ENCODE results near the gene EXOSC5. TPM values are rescaled to one million over a fixed set of nuclear protein-coding genes. Genes with fewer than 3 reads are reported as not detected.

Gene EXOSC5
- total and polyA plus RNA-seq, 10 of the 15 experiments (the other 5 are each of a cell fraction or from before 2014, with no cell fraction given) = 15.8 to 123 (median 52.7) TPM

- Histone ChIP-seq H3K4me2 (ENCODE audit: control insufficient read depth, insufficient read depth) (no peak overlapping the region), H3K4me1 (ENCODE audit: control insufficient read depth, insufficient read depth, low read length) (peaks cover 15% of the 10 kb centered on the region), H3K36me3 (ENCODE audit: control insufficient read depth in 2 of 2, insufficient read depth in 2 of 2, low read length in 1 of 2) (no peaks in the 10 kb centered on the region), H4K20me1 (ENCODE audit: control insufficient read depth, insufficient read depth) (no peaks in the 10 kb centered on the region), H2AFZ (ENCODE audit: control insufficient read depth, low read depth, low read length) (no peak overlapping the region), H3K27me3 (replicated peaks in 1 of 2; ENCODE audit: control insufficient read depth in 2 of 2, insufficient read depth in 2 of 2, low read length in 1 of 2) (no peaks in the 10 kb centered on the region), H3K9ac (ENCODE audit: control insufficient read depth, insufficient read depth, low read length) (no peak overlapping the region), H3K9me3 (replicated peaks; ENCODE audit: control insufficient read depth, insufficient read depth, low read length) (no peaks in the 10 kb centered on the region), H3K4me3 (no peak overlapping the region), H3K79me2 (ENCODE audit: control insufficient read depth, insufficient read depth, low read length) (peaks cover 5% of the 10 kb centered on the region; the same call in 1 of the 2 replicates), H3K27ac (ENCODE audit: control insufficient read depth, insufficient read depth) (no peak overlapping the region)
- ChIA-PET POLR2A (interaction anchor here (0.7 to 1.3 kb wide), 2 partner anchors 9 to 21 kb away, joined by 3 to 6 read pairs; partner anchors contain the start of gene B9D2), RAD21 (ENCODE audit: unreplicated experiment) (interaction anchor here (1.0 kb wide), 1 partner anchor 9 kb away, joined by 3 read pairs; the partner anchor contains the start of gene B9D2), CTCF (no interaction called here), SMC1A (ENCODE audit: uncharacterized antibody, unreplicated experiment) (interaction anchor here (0.6 to 1.2 kb wide), 2 partner anchors 20 to 25 kb away, joined by 3 read pairs; no protein-coding TSS in a partner anchor)
- DNase-seq (ENCODE audit: low read depth, low spot score) = no peak
- intact Hi-C loops (cut with micrococcal nuclease; ENCODE audit: unreplicated experiment) = no loop called here
- TF ChIP-seq MXI1 (IDR thresholded peaks at IDR 0.05; ENCODE audit: low read depth, low read length) (no peak), SMARCA5 (IDR thresholded peaks at IDR 0.05) (no peak), CEBPB (IDR thresholded peaks at IDR 0.05; ENCODE audit: borderline replicate concordance in 1 of 2, low read depth in 2 of 2, low read length in 2 of 2) (no peak), IRF4 (IDR thresholded peaks at IDR 0.05; ENCODE audit: low read depth, low read length) (no peak), ZNF622 (IDR thresholded peaks at IDR 0.05) (no peak), KLF5 (IDR thresholded peaks at IDR 0.05; ENCODE audit: partially characterized antibody) (no peak), NFYA (IDR thresholded peaks at IDR 0.05; ENCODE audit: borderline replicate concordance, low read depth, low read length) (no peak), WRNIP1 (IDR thresholded peaks at IDR 0.05; ENCODE audit: borderline replicate concordance, low read depth, low read length) (no peak), TCF3 (IDR thresholded peaks at IDR 0.05; ENCODE audit: borderline replicate concordance, insufficient read depth, low read depth, low read length) (no peak), ZSCAN29 (IDR thresholded peaks at IDR 0.05) (no peak), BCLAF1 (IDR thresholded peaks at IDR 0.05) (no peak), ZNF384 (IDR thresholded peaks at IDR 0.05; ENCODE audit: borderline replicate concordance, low read depth, low read length) (no peak), E2F8 (IDR thresholded peaks at IDR 0.05; ENCODE audit: low read depth, partially characterized antibody) (no peak)
- BruUV-seq (replicated peaks) = no TSS peak
- FAIRE-seq = no peak
- in situ Hi-C loops (cut with MboI) = no loop called here
- ATAC-seq = no peak
- 96% methylated on average over 2 of the region's 2 CpGs for WGBS (ENCODE audit: insufficient coverage, insufficient replicate concordance, low lambda C conversion rate, missing lambda C conversion rate)
These were observed 24.7 kb downstream of the EXOSC5 start for GRCh38 chr19:41372501-41372900.

Measured in GM12878 (cell line).